ENCODE results near the gene RCSD1.
"Not testable (repeated sequence)": the region's sequence is repeated elsewhere in the genome, so short reads cannot be mapped to it uniquely, and the experiment has no call there.

RCSD1 gene

DNA sequence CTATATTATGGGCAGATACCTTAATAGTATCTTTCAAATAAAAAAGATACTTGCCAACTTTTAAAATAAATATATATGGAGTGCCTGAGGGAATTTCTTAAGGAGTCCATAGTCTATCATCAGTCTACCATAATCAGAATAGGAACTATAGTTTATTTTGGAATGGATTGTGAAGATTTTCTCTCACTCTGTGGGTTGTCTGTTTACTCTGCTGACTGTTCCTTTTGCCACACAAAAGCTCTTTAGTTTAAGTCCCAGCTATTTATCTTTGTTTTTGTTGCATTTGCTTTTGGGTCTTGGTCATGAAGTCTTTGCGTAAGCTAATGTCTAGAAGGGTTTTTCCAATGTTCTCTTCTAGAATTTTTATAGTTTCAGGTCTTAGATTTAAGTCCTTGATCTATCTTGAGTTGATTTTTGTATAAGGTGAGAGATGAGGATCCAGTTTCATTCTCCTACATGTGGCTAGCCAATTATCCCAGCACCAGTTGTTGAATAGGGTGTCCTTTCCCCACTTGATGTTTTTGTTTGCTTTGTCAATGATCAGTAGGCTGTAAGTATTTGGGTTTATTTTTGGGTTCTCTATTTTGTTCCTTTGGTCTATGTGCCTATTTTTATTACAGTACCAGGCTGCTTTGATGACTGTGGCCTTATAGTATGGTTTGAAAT is 112.5 kb downstream of the RCSD1 start:
- DNase-seq (ENCODE audit: low spot score): not testable (repeated sequence)

DNA sequence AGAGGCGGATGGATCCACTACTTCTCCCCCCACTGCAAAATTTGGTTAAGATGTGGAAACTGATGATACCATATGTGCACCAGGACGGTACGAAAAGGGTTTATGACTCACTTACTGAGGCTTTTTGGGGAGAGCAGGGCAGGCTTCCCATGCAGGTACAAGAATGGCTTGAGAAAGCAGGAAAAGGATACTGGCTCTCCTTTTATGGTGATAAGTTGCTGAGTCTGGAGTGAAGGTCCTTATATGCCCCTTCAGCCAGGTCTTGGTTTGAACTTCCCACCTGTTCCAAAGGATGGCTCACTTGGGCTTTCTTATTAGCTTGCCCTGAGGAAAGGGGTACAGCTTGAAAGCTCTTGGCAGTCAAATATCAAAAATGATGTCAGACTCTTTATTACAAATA is 114.9 kb downstream of the RCSD1 start:
- no peak for DNase-seq (ENCODE audit: low spot score)

DNA sequence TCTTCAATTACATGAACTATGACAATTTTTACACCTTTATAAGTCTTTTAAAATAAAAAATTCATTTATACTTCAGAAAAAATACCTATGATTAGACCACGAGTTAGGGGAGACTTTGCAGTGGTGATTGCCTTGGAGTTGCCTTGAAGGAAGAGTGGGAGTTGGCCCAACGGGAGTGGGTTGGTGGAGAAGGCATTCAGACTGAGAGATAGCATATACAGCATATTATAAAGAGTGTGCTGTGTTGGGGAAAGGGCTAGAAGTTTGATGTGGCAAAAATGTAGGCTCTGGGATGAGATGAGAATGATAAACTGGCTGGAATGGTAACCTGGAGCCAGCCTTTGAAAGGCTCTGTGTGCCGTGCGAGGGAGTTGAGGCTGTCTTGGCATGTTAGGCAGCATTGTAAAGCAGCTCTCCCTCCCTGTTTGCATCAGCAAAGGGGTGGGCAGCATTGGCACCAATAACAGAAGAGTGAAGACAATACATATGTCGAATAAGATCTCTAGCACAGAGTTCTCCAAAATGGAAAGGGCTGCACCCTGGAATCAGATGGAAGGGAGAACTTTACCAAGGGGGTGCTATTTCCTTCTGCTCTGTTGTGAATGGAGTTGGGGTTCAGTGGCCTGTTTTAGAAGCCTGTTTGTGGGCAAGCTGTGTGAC is 116.1 kb downstream of the RCSD1 start:
- no peak for DNase-seq (ENCODE audit: low spot score)

DNA sequence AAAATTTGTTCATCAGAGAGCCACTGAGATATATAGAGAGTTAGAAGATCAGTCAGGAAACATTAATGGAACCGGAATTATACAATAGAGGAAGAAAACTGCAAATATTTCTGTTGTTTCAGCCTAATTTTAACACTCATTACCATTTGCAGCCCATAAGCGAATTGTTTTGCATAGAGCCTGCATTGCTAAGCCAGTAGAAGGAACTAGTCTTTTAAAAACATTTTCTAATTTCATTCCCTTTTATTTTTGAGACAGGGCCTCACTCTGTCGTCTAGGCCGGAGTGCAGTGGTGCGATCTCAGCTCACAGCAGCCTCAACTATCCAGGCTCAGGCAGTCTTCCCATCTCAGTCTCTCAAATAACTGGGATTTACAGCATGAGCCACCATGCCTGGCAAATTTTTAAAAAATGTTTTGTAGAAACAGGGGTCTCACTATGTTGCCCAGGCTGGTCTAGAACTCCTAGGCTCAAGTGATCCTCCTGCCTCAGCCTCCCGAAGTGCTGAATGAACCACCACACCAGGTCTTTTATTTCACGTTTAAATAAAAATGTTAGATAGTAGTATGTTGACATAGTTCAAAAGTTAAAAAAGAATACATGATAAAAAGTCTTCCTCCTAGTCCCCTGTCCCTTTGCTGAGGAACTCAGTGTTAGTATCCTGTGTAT is 117.1 kb downstream of the RCSD1 start:
- DNase-seq (ENCODE audit: low spot score): no peak

DNA sequence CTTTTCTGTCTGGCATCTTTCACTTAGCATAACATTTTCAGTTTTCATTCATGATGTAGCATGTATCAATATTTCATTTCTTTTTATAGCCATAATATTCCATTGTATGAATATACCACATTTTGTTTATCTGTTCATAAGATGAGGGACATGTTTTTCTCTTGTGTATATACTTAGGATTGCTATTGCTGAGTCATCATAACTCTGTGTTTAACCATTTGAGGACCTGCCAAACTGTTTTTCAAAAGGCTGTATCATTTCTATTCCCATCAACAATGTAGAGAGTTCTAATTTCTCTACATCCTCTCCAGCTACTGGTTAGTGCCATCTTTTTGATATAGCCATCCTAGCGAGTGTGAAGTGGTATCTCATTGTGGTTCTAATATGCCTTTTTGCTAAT is 118.0 kb downstream of the RCSD1 start:
- DNase-seq (ENCODE audit: low spot score): no peak

DNA sequence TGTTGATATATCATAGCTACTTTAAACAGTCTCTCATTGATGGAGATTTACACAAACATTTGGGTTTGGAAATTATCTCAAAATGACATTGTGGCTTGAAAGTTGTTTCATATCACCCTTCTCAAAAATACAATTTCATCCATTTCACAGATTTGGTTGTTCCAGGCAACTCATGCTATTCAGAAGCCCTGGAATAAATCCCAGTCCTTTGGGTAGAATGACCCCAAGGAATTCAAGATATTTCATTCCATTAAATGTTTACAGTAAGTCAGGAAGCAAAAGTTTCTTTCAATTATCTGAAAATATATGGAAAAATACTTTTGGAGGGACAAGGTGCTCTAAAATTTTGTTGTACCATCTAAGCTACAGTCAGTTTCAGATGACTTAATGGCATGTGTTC is 118.9 kb downstream of the RCSD1 start:
- DNase-seq (ENCODE audit: low spot score): no peak

DNA sequence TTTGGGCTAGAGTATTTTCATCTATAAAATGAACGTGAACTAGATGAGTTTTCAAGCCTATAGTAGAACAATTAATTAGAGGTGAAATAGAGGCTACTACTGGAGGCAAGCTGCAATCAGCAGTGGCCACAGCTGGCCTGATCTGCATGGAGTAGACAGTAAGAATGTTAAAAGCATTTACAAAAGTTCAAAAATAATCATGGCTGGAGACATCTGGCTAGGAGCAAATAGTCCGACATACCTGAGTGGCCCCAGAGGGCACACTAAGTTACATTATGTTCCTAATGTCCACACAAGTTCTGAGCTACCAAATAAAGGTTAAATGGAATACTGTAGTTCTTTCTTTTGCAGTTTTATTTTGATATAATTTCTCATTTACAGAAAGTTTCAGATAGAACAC is 119.7 kb downstream of the RCSD1 start:
- no peak for DNase-seq (ENCODE audit: low spot score)

DNA sequence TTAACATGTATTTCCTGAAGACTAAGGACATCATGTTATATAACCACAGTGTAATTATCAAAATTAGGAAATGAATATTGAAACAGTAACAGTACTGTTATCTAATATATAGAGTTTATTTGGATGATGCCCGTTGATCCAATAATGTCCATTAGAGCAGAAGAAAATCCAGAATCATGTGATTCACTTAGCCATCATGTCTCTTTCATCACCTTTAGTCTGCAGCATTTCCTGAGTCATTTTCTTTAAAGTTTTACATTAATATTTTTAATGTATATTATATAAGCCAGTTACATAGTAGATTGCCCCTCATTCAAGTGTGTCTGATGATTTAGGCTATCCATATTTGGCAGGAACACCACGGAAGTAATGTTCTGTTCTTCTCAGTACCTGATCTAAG is 120.6 kb downstream of the RCSD1 start:
- no peak for DNase-seq (ENCODE audit: low spot score)

DNA sequence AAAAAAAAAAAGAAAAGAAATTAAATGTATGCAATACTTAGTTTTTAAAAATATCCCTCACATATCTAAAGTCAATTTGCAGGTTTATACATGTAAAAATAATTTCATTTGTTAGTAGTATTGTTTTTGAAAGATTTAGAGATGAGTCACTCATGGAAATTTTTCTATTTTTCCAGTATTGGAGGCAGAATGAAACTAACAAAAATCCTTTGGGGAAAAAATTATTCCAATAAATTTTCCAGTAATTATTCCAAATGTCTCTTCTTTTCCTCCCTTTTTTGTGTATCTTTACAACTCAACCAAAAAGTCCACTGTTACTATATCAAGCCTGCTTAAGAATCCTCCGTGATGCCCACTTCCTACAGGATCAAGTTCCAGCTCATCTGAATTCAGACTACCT is 121.6 kb downstream of the RCSD1 start:
- no peak for DNase-seq (ENCODE audit: low spot score)

DNA sequence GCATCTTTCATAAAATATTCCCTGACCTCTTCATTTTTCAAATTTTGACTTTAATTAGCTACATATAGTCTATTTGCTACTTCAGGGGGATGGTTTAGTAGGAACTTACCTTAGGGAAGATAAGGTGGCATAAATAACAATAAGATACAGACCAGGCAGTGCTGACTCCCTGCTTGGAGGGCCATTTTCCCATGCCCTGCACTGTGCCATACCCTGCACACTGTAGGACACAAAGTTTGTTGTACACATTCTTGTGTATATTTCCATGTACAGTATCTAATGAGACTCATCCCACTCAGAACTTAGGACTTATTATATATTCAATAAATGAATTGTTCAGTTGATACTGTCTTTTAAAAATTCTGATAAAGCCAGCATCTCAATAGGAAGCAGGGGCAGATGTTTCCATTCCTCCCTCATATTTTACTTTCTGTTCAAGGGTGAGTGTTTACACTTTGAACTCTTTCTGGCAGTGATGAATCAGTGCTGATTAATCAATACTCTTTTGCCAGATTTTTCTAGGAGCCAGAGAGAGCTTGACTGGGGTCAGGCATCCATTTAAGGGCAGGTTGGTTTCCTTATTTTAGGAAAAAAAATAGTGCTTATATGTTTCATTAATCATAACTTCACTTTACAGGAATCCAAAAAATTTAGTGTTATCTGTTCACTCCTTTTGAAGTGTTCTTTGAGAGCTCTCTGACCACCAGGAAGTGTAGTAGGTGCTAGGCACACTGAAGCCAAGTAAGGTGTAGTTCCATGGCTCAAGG is 122.4 kb downstream of the RCSD1 start:
- no peak for DNase-seq (ENCODE audit: low spot score)

DNA sequence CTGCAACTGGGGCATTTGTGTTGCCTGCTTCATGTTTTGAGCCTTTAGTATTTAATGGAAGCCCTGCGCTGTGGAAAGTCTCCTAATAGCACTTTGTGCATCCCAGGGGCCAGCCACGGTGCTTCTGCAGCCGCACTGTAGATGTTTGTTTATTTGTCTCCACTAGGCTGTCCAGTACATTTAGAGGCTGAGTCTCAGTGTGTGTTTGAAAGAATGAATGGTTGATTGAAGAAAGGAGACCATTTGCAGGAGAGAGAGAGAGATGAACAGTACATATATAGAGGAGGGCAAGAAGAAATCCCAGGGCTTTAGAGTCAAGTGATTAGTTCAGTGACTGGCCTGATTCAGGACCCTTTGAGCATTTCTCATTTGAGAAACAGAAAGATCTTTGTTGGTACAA is 125.6 kb downstream of the RCSD1 start:
- no peak for DNase-seq (ENCODE audit: low spot score)

All from iPS-NIHi11 (cell line).